ENCODE results near the gene SMNDC1. TPM values are rescaled to one million over a fixed set of nuclear protein-coding genes. Genes with fewer than 3 reads are reported as not detected.

Gene SMNDC1
- total RNA-seq, 4 donors from 2014 or later = 15.8 to 24.6 (median 18.2) TPM

DNA sequence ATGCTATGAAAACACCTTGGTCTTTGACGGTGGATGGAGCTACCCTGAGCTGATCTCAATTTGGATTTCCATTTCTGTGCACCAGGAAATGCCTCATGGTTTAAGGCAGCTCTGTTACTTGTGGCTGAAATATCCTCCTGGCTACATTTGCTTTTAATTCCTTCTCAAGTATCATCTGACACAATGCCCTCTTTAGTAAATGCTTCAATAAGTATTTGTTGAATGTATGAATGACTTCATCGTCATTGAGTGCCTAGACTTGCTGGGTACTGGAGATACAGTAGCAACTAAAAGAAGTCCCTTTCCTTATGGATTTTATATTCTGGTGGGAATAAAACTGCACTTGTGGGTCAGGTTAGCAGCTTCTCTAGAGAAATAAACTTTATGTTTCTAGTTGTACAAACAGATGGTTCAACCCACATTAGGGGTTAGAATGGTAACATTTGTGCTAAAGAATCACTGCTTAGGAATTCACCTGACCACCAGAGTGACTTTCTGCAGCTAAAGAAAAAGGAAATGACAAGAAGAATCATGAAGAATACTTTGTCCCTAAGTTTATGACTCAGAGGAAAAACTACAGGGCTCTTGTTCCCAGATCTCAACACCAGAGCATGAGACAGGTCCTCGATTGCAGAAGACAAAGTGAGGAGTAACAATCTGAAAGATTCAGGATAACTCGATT, 21.8 kb upstream of the SMNDC1 start:
- TF ChIP-seq, protein P1, sequence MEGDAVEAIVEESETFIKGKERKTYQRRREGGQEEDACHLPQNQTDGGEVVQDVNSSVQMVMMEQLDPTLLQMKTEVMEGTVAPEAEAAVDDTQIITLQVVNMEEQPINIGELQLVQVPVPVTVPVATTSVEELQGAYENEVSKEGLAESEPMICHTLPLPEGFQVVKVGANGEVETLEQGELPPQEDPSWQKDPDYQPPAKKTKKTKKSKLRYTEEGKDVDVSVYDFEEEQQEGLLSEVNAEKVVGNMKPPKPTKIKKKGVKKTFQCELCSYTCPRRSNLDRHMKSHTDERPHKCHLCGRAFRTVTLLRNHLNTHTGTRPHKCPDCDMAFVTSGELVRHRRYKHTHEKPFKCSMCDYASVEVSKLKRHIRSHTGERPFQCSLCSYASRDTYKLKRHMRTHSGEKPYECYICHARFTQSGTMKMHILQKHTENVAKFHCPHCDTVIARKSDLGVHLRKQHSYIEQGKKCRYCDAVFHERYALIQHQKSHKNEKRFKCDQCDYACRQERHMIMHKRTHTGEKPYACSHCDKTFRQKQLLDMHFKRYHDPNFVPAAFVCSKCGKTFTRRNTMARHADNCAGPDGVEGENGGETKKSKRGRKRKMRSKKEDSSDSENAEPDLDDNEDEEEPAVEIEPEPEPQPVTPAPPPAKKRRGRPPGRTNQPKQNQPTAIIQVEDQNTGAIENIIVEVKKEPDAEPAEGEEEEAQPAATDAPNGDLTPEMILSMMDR (IDR thresholded peaks at IDR 0.05; ENCODE audit: low read depth) = no peak

DNA sequence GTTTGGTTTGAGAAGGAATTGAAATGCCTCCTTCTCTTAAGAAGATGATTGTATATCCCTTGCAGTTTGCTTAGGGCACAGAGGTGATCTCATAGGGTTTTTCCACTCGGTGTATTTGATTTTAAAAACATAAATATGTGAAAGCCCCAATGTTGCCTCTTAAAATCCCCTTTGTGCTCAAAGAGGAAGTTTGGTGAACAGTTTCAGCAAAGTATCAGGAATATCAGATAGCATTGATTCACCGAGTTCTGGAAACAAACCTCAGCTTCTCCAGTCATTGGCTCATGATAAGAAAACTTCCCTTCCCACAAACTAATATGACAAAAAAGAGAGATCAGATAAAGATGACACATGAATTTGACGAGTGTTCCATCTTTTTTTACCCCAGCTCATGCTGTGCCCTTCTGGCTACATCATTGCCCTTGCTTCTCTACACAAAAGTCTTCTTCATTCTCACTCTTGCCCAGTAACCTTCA, 20.1 kb upstream of the SMNDC1 start:
- TF ChIP-seq, protein P1 (IDR thresholded peaks at IDR 0.05; ENCODE audit: low read depth) = no peak

DNA sequence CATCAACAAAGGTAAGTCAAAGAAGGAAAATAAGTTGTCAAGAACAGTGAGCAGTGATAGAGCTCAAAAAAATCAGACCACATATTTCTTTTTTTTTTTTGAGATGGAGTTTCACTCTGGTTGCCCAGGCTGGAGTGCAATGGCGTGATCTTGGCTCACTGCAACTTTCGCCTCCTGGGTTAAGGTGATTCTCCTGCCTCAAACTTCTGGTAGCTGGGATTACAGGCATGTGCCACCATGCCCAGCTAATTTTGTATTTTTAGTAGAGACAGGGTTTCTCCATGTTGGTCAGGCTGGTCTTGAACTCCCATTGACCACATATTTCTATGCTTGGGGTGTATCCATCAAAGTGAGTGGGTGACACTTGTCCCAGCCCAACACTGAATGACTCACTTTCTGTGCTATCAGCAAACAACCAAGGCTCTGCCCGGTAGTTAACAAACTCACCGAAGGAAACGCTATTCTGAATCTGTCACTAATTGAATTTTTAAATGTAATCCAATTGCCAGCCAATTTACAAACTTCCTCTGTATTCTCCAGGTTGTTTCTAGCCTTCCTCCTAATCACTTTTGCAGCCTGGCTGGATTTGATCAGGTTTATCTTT, 19.6 kb upstream of the SMNDC1 start:
- TF ChIP-seq, protein P1 (IDR thresholded peaks at IDR 0.05; ENCODE audit: low read depth) = no peak

DNA sequence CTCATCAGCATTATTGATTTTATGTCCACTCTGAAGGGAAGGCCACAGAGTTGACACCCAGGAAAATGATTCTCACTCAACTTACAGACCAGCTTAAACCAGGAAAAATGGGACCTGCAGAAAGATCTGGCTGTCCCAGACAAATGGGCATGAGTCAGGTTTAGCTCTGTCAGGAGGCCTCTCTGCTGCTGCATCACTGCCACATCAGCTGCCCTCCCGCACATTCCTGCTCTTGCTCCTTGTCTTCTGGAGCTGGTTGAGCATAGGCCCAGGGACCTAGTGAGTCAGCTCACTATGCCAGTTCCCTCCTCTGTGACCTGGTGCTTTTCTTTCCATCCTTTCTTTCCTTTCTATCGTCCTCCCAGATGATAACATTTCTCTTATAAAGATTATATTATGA, 18.8 kb upstream of the SMNDC1 start:
- TF ChIP-seq, protein P1 (IDR thresholded peaks at IDR 0.05; ENCODE audit: low read depth) = no peak

DNA sequence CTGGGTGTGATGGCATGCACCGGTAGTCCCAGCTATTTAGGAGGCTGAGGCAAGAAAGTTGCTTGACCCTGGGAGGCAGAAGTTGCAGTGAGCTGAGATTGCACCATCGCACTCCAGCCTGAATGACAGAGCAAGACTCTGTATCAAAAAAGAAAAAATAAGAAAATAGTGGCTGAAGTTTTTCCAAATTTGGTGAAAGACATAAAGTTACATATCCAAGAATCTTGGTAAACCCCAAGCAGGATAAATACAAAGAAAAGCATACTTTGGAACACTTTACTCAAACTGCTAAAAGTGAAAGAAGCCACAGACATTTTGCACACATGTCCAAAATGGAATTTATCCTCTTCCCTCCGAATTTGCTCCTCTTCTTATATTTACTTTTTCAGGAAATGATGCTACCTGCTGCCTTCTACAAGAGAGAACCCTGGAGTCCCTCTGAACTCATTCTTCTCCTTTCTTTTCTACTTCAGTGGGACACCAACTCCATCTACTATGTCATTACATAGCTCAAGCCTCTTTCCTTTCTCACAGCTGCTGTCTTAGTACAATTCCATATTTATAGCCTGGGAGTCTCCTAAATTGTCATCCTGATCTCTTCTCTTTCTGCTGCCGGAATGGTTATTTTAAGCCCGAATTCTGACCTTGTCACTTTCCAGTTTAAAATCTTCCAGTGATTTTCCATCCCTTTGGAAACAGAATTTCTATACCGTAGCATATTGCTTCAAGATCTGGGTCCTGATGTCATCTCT, 17.3 kb upstream of the SMNDC1 start:
- TF ChIP-seq, protein P1 (IDR thresholded peaks at IDR 0.05; ENCODE audit: low read depth) = no peak

DNA sequence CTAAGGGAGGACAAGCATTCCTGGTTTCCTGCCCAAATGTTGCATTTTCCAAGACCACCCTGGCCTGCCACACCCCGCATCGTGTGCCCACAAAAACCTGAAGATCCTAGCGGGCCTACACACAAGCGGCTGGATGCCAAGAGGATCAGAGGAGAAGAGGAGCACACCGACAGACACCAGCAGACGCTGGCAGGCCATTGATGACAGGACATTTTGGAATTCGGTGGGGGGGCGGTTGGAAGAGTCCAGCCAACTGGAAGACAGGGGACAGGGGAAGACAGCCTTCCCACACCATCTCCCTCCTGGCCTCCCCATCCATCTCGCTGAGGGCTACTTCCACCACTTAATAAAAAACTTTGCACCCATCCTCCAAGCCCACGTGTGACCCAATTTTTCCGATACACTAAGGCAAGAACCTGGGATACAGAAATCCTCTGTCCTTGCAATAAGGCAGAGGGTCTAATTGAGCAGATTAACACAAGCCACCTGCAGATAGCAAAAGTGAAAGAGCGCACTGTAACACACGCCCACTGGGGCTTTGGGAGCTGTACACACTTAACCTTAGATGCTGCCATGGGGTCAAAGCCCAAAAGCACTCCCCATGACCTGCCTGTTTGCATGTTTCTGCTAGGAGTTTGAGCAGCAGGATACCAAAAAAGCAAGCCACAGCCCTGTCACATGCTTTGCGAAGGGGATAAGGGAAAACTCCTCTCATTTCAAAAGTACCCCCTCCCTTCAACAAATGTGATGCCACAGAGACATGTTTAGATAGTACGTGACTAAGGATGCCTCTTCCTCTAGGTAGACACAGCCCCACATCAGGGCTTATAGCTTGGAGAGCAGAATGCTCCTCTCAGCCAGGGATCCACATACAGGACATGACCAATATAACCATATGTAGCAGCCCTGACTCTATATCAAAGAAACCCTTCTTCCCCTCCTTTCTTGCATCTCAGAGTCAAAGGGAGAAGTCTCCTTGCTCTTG, 13.4 kb upstream of the SMNDC1 start:
- TF ChIP-seq, protein P1 (IDR thresholded peaks at IDR 0.05; ENCODE audit: low read depth) = no peak

Measured in subcutaneous adipose tissue (tissue), 4 donors.